DND-41 (cell line): Measurements from ENCODE around the gene TBC1D5.

Source experiments
- CTCF ChIP-seq: IDR thresholded peaks from 2 replicates; pipeline ENCODE4 v1.5.1; 2012; ENCODE audit warnings: borderline replicate concordance, low read length, moderate library complexity, mild to moderate bottlenecking; ENCODE audit not compliant: poor library complexity, severe bottlenecking; ENCODE audit errors: extremely low read depth
- EZH2 ChIP-seq: IDR thresholded peaks from 3 replicates; pipeline ENCODE4 v1.6.1; 2012; ENCODE audit warnings: borderline replicate concordance, low read depth, mild to moderate bottlenecking, moderate library complexity, low read length, inconsistent platforms; ENCODE audit not compliant: severe bottlenecking

DNA sequence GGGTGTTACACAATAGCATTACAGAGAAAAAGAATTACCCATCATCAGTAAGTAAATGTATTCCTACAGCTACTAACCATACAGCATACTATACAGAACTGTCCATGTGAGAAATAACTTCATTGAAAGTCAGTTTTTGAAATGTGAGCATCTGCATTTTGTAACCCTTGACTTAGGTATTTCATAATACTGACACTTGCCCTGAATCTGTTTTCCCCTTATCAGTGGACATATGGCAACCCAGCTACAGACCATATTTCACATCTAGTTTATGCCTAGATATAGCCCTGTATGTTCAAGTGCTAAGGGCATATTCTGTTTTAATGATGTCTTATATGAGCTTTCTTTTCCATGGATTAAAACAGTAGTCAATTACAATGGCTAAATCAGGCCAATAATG is 297.6 kb downstream of the TBC1D5 start:
- no peak for TF ChIP-seq CTCF
- TF ChIP-seq EZH2 = no peak
